Hepatocyte (in vitro differentiated cells): ENCODE measurements around the gene ING3. TPM values are rescaled to one million over a fixed set of nuclear protein-coding genes. Genes with fewer than 3 reads are reported as not detected.

ENCODE experiments used
- DNase-seq: peaks from one replicate; pipeline ENCODE4 v3.0.0-alpha.2; 2016; ENCODE audit warnings: low spot score
- H2AFZ ChIP-seq: fragments of 200-600 bp; sonication (generic); 2 replicates; pipeline ENCODE4 v1.6.0; 2016; ENCODE audit warnings: antibody characterized with exemption, mild to moderate bottlenecking
- H3K27ac ChIP-seq: fragments of 200-600 bp; sonication (generic); 2 replicates; pipeline ENCODE4 v1.5.1; 2016; ENCODE audit warnings: mild to moderate bottlenecking
- H3K27me3 ChIP-seq: fragments of 200-600 bp; sonication (generic); 2 replicates; pipeline ENCODE4 v1.6.1; 2016
- H3K36me3 ChIP-seq: fragments of 200-600 bp; sonication (generic); replicated peaks from 2 replicates; pipeline ENCODE4 v1.5.1; 2016; ENCODE audit warnings: low read depth; ENCODE audit not compliant: insufficient read depth
- H3K4me1 ChIP-seq: fragments of 200-600 bp; sonication (generic); 2 replicates; pipeline ENCODE4 v1.5.1; 2016; ENCODE audit warnings: mild to moderate bottlenecking, moderate library complexity; ENCODE audit not compliant: insufficient read depth
- H3K4me2 ChIP-seq: fragments of 200-600 bp; sonication (generic); 2 replicates; pipeline ENCODE4 v1.6.0; 2016
- H3K4me3 ChIP-seq: fragments of 200-600 bp; sonication (generic); 2 replicates; pipeline ENCODE4 v1.5.1; 2016; ENCODE audit warnings: mild to moderate bottlenecking
- H3K79me2 ChIP-seq: fragments of 200-600 bp; sonication (generic); 2 replicates; pipeline ENCODE4 v1.6.0; 2017; ENCODE audit warnings: mild to moderate bottlenecking
- H3K9me2 ChIP-seq: fragments of 200-600 bp; sonication (generic); replicated peaks from 2 replicates; pipeline ENCODE4 v1.6.0; 2017; ENCODE audit warnings: mild to moderate bottlenecking; ENCODE audit not compliant: insufficient read depth
- H3K9me3 ChIP-seq: fragments of 200-600 bp; sonication (generic); 2 replicates; pipeline ENCODE4 v1.5.1; 2016; ENCODE audit warnings: low read depth, mild to moderate bottlenecking
- H4K20me1 ChIP-seq: fragments of 200-600 bp; sonication (generic); 2 replicates; pipeline ENCODE4 v1.6.0; 2016; ENCODE audit warnings: mild to moderate bottlenecking; ENCODE audit not compliant: insufficient read depth, poor library complexity, severe bottlenecking
- EZH2 ChIP-seq: fragments of 200-600 bp; sonication (generic); IDR thresholded peaks from 2 replicates; pipeline ENCODE4 v1.6.1; 2016; ENCODE audit warnings: antibody characterized with exemption, mild to moderate bottlenecking, borderline replicate concordance
- EZH2phosphoT487 ChIP-seq: fragments of 200-600 bp; sonication (generic); IDR thresholded peaks from one replicate; pipeline ENCODE4 v1.6.1; 2018; ENCODE audit warnings: antibody characterized with exemption, mild to moderate bottlenecking, low read depth, moderate library complexity; ENCODE audit not compliant: unreplicated experiment, severe bottlenecking
- WGBS: methylation state at CpG from one replicate; pipeline ENCODE4 v1.1.6; 2016; ENCODE audit warnings: low lambda C conversion rate; ENCODE audit errors: missing lambda C conversion rate; 5-methylcytosine and 5-hydroxymethylcytosine counted together
- polyA plus RNA-seq: library from polyadenylated mRNA; unstranded; fragments of >200 nt; fragmentation: Nextera tagmentation; extraction: Ambion mirVana; gene quantifications from 2 replicates; pipeline ENCODE4 v1.2.1, GENCODE V29; 2016
- total RNA-seq: library from RNA; depleted of rRNA; stranded (reverse); fragments of >200 nt; gene quantifications from 2 replicates; pipeline ENCODE4 v1.2.3, GENCODE V29; 2014
- TF ChIP-seq, protein P1 (sequence below): fragments of 200-600 bp; sonication (generic); IDR thresholded peaks from 2 replicates; pipeline ENCODE4 v1.5.1; 2016; ENCODE audit warnings: antibody characterized with exemption, mild to moderate bottlenecking; ENCODE audit not compliant: poor library complexity

The ING3 gene
- total and polyA plus RNA-seq, 2 experiments from 2014 or later, result 14.1 to 29.6 TPM

DNA sequence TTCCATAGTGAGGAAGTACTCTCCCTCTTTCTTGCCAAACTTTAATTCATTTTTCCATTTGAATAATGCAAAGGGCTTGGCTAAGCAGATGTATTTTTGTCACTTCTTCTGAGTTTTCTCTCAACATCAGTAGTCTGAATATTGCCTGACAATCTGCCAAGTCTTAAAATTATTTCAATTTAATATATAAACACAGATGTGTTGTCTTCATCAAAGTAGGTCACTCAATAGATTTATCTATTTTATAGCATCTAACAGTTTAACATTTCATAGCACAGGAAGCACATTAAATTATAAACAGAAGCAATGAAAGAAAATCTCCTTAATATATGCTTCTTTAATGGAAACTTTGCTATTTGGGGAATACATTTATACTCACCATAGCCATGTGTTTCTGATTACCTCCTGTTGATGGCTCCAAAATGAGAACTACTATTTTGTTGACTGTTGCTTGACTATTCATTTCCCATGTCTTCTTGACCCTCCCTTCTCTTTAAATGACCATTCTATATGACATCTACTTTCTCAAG, 42.5 kb downstream of the ING3 start:
- Histone ChIP-seq H3K9me2 (no peaks in the 10 kb centered on the region), H3K79me2 (peaks cover 43% of the 10 kb centered on the region), H3K36me3 (no peaks in the 10 kb centered on the region), H3K9me3 (no peaks in the 10 kb centered on the region), H2AFZ (no peak overlapping the region), H4K20me1 (no peaks in the 10 kb centered on the region), H3K27ac (peak overlapping the region; percentile 89), H3K27me3 (no peaks in the 10 kb centered on the region), H3K4me3 (no peak overlapping the region), H3K4me1 (peaks cover 5% of the 10 kb centered on the region), H3K4me2 (peak overlapping the region; percentile 86)
- no peak for DNase-seq
- TF ChIP-seq EZH2phosphoT487, result peak; percentile 47
- TF ChIP-seq, protein P1, sequence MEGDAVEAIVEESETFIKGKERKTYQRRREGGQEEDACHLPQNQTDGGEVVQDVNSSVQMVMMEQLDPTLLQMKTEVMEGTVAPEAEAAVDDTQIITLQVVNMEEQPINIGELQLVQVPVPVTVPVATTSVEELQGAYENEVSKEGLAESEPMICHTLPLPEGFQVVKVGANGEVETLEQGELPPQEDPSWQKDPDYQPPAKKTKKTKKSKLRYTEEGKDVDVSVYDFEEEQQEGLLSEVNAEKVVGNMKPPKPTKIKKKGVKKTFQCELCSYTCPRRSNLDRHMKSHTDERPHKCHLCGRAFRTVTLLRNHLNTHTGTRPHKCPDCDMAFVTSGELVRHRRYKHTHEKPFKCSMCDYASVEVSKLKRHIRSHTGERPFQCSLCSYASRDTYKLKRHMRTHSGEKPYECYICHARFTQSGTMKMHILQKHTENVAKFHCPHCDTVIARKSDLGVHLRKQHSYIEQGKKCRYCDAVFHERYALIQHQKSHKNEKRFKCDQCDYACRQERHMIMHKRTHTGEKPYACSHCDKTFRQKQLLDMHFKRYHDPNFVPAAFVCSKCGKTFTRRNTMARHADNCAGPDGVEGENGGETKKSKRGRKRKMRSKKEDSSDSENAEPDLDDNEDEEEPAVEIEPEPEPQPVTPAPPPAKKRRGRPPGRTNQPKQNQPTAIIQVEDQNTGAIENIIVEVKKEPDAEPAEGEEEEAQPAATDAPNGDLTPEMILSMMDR, result no peak

DNA sequence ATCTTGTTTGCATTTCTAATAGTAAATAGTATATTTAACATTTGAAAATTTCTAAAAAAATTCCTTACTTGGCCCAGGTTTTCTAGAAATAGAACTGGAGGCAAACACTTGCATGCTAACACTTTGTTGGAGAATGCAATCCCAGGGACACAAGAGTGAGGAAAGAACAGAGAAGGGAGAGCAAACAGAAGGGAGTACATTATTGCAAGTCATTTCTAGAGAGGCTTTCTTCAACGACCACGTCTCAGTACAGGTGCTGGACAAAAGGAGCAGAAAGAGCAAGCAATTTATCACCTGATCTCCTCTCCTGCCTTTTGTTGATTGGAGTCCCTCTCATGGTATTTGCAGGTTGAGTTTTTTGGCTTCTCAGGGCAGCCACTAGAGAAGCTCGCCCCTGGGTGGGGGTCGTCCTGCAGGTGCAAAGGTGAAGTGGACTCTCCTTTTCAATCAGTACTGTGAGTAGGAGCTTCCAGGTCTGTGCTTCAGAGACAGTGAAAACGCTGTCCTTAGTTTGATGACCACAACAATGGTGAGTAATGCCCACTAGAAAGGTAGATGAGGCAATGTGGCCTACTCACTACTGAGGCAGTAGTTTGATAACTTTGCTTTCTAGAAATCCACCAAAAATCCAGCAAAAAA, 43.1 kb downstream of the ING3 start:
- Histone ChIP-seq H3K36me3 (no peaks in the 10 kb centered on the region), H3K4me1 (peaks cover 8% of the 10 kb centered on the region), H3K4me3 (no peak overlapping the region), H4K20me1 (no peaks in the 10 kb centered on the region), H3K9me2 (no peaks in the 10 kb centered on the region), H3K27me3 (no peaks in the 10 kb centered on the region), H3K4me2 (peak overlapping the region; percentile 86), H3K27ac (peak overlapping the region; percentile 48), H3K79me2 (peaks cover 47% of the 10 kb centered on the region), H2AFZ (no peak overlapping the region), H3K9me3 (no peaks in the 10 kb centered on the region)
- no peak for TF ChIP-seq EZH2phosphoT487
- TF ChIP-seq EZH2, result no peak
- TF ChIP-seq, protein P1, result no peak
- WGBS, result 74% methylated on average over 5 of the region's 5 CpGs
- DNase-seq, result no peak

DNA sequence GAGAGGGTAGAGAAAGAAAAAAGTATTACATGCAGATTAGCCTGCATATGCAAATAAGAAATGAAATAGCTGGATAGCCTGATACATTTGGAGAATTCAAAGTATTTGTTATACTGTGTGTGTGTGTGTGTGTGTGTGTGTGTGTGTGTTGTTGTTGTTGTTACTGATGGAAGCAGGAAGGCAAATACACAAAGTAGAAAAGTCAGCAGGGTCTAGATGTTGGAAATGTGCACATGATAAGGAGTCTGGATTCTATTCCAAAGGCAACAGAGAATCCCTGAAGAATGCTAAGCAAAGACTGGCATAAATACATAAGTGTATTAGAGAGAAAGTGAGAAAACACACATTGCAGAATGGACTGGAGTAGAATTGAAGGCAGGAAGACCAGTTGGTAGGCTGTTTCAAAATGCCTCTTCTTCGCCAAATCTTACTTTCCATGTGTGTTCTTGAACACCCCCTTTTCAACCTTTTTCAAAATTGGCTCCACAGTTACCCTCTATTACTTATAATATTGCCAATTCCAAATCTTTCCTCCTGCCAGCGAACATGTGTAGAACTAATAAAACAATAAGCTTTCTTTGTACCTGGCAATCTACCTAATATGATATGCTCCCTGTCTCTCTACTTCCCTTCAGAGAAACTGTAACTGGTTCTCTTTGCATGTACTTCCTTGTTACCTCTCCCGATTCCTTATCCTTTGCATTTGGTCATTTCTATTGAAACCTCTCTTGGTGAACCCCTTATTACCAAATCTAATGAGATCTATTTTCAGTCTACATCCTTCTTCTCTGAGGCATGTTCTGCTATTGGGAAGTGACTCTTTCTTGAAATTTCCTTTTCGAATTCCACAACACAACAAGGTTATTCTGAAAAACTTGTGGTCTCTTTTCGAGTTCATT, 44.2 kb downstream of the ING3 start:
- Histone ChIP-seq H3K9me2 (no peaks in the 10 kb centered on the region), H2AFZ (no peak overlapping the region), H3K9me3 (no peaks in the 10 kb centered on the region), H3K27me3 (no peaks in the 10 kb centered on the region), H4K20me1 (no peaks in the 10 kb centered on the region), H3K4me1 (peaks cover 13% of the 10 kb centered on the region), H3K79me2 (peaks cover 55% of the 10 kb centered on the region), H3K36me3 (no peaks in the 10 kb centered on the region), H3K4me2 (peak overlapping the region; percentile 86), H3K27ac (no peak overlapping the region), H3K4me3 (no peak overlapping the region)
- WGBS, result 96% methylated on average over 5 of the region's 5 CpGs
- TF ChIP-seq, protein P1, result no peak
- TF ChIP-seq EZH2 (no peak), EZH2phosphoT487 (no peak)
- no peak for DNase-seq
